ENCODE data around the gene REEP2. TPM values are rescaled to one million over a fixed set of nuclear protein-coding genes. Genes with fewer than 3 reads are reported as not detected.

The REEP2 gene
- total RNA-seq, 1 experiment from 2014 or later, result 49.0 TPM

DNA sequence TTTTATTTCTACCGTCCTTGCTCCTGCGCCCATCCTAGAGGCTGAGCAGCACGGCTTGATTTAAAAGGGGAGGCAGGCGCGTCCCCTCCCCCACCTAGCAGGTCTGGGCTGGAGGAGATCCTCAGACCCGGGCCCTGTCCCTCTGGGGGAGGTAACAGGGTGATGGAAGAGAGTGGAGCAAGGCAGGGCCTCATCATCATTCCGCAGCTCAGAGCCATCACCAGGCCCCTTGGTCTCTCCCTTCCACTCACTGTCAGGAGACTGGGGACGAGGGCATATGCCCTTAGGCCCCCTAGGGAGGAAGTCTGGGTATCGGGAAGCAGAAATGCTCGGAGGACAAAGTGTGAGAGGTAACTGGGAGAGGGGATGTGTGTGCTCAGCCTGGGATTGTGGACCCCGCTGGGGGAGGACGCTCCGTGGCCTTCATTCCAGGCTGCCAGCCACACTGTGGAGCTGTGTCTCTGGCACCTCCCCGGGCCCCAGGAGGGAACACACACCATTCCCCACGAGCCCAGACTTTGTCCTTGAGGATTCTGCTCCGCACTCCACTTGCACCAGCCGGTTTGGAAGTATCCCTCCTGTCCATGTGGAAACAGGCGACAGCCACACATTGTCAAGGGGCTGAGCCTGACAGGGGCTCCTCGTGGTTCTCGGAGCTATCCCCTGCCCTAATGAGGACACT lies 761 bp downstream of the REEP2 start:
- Histone ChIP-seq H4K5ac (ENCODE audit: insufficient read length, low read depth, low read length) (no peak overlapping the region), H3K4me1 (ENCODE audit: insufficient read depth, low read length) (peaks cover 4% of the 10 kb centered on the region; the same call in 1 of the 2 replicates), H3K9me3 (ENCODE audit: control insufficient read depth, low read depth, low read length) (no peaks in the 10 kb centered on the region), H4K20me1 (ENCODE audit: control insufficient read depth, insufficient read depth, insufficient read length) (no peaks in the 10 kb centered on the region), H3K79me1 (ENCODE audit: insufficient read depth, low read depth, low read length, poor library complexity, severe bottlenecking) (no peaks in the 10 kb centered on the region), H3K23ac (ENCODE audit: insufficient read length, low read depth, low read length) (no peak overlapping the region), H2AFZ (ENCODE audit: low read length) (peak overlapping the region; percentile 0), H3K27me3 (ENCODE audit: insufficient read depth, low read length) (no peaks in the 10 kb centered on the region), H3T11ph (ENCODE audit: low read length) (no peak overlapping the region), H4K91ac (ENCODE audit: insufficient read length, low read depth, low read length) (no peak overlapping the region), H2BK12ac (ENCODE audit: insufficient read length, low read depth, low read length) (no peak overlapping the region), H3K9ac (ENCODE audit: extremely low read depth, insufficient read length, low read length) (peak overlapping the region; percentile 40), H3K27ac (ENCODE audit: insufficient read length, low read depth, low read length) (no peak overlapping the region), H3K23me2 (ENCODE audit: insufficient read length, low read depth, low read length, poor library complexity, severe bottlenecking) (peaks cover 5% of the 10 kb centered on the region), H4K8ac (replicated peaks; ENCODE audit: insufficient read length, low read depth, low read length) (no peak overlapping the region), H3K14ac (ENCODE audit: insufficient read depth, low read length) (no peak overlapping the region; the same call in 1 of the 2 replicates), H2AK5ac (ENCODE audit: insufficient read length, low read length) (no peak overlapping the region), H3K4ac (ENCODE audit: low read depth, low read length) (no peak overlapping the region), H2BK120ac (ENCODE audit: low read depth, low read length, poor library complexity, severe bottlenecking) (no peak overlapping the region), H2BK5ac (ENCODE audit: insufficient read length, low read length) (no peak overlapping the region), H2BK15ac (ENCODE audit: low read depth, low read length) (no peak overlapping the region), H3K18ac (ENCODE audit: insufficient read length, low read depth, low read length) (peak overlapping the region; percentile 59), H3K56ac (ENCODE audit: insufficient read length, low read depth, low read length) (no peak overlapping the region), H2BK20ac (ENCODE audit: low read depth, low read length, poor library complexity, severe bottlenecking) (no peak overlapping the region), H3K79me2 (ENCODE audit: insufficient read depth, low read length) (no peaks in the 10 kb centered on the region), H3K4me2 (ENCODE audit: insufficient read depth, insufficient read length, low read length) (peak overlapping the region; percentile 82)
- H3K9me3 Mint-ChIP-seq, result no peaks in the 10 kb centered on the region; a peak in 1 of 5 replicates
- H3K36me3 Mint-ChIP-seq (ENCODE audit: insufficient read depth in 1 of 3, low read depth in 3 of 3), result peaks cover 8 to 39% (median 34%) of the 10 kb centered on the region in 3 experiments; a peak in 6 of 7 replicates
- peak overlapping the region in 2 of 3 experiments; percentile 39 to 52; a peak in 2 of 7 replicates for H3K27ac Mint-ChIP-seq
- no peaks in the 10 kb centered on the region for H3K27me3 Mint-ChIP-seq (ENCODE audit: low read depth)
- no peak for DNase-seq
- no CpG with 5 or more reads among the region's 20 CpGs for WGBS (ENCODE audit: extremely low coverage, insufficient read length, low lambda C conversion rate)
- H3K4me3 Mint-ChIP-seq, result peak overlapping the region; percentile 89 to 94
- peaks cover 19 to 28% of the 10 kb centered on the region in 2 experiments for H3K4me1 Mint-ChIP-seq
- TF ChIP-seq CTCF (conservative IDR thresholded peaks at IDR 0.05), result no peak

Data from H9 (cell line).